ENCODE measurements around the gene IL4I1. TPM values are rescaled to one million over a fixed set of nuclear protein-coding genes. Genes with fewer than 3 reads are reported as not detected.

The IL4I1 gene
- polyA plus RNA-seq, 3 donors = 5.6 to 7.6 (median 7.0) TPM

GRCh38 chr19:49892716-49893115, 4.0 kb downstream of the IL4I1 start:
- Mint-ChIP-seq H3K27me3 (ENCODE audit: low read depth in 3 of 3) (peaks cover 22 to 48% (median 32%) of the 10 kb centered on the region in 3 donors), H3K27ac (peak overlapping the region in 4 of 7 donors; percentile 5 to 74 (median 32)), H3K4me1 (peaks cover 48% of the 10 kb centered on the region), H3K9me3 (peaks cover 0 to 7% (median 0%) of the 10 kb centered on the region in 7 donors), H3K4me3 (peak overlapping the region in 1 of 2 donors; percentile 43), H3K36me3 (peaks cover 16 to 26% of the 10 kb centered on the region in 2 donors)
- TF ChIP-seq CTCF (IDR thresholded peaks at IDR 0.05) = no peak
- H3K4me1 ChIP-seq (ENCODE audit: control insufficient read depth in 1 of 2, insufficient read depth in 2 of 2, low read length in 2 of 2) = peaks cover 41 to 44% of the 10 kb centered on the region in 2 donors
- H3K9me3 ChIP-seq (replicated peaks in 1 of 2; ENCODE audit: control insufficient read depth in 1 of 2, insufficient read depth in 1 of 2, low read length in 2 of 2) = no peaks in the 10 kb centered on the region
- intact Hi-C loops (cut with micrococcal nuclease) = no loop called here
- no peak overlapping the region for H2AFZ ChIP-seq (ENCODE audit: insufficient read depth, low read depth, low read length, poor library complexity, severe bottlenecking)
- no peak overlapping the region for H3K4me3 ChIP-seq (replicated peaks in 1 of 3; ENCODE audit: low read depth in 2 of 3, low read length in 3 of 3)
- H3K36me3 ChIP-seq (replicated peaks in 1 of 2; ENCODE audit: control insufficient read depth in 1 of 2, insufficient read depth in 2 of 2, low read length in 2 of 2) = no peaks in the 10 kb centered on the region
- no peak overlapping the region for H3K4me2 ChIP-seq (replicated peaks; ENCODE audit: extremely low read depth, low read length, poor library complexity, severe bottlenecking)
- no peak overlapping the region for H3K27ac ChIP-seq (ENCODE audit: low read depth in 1 of 2, low read length in 2 of 2)
- peaks cover 0 to 9% of the 10 kb centered on the region in 2 donors for H3K27me3 ChIP-seq (ENCODE audit: control insufficient read depth in 2 of 2, insufficient read depth in 2 of 2, low read length in 2 of 2)
- H4K20me1 ChIP-seq (ENCODE audit: insufficient read depth, low read length) = peaks cover 15% of the 10 kb centered on the region
- H3K79me2 ChIP-seq (ENCODE audit: insufficient read depth, low read length) = no peaks in the 10 kb centered on the region
- DNase-seq = no peak
- H3K9ac ChIP-seq (ENCODE audit: insufficient read depth, low read length, poor library complexity, severe bottlenecking) = no peak overlapping the region
- no CpG with 5 or more reads among the region's 1 CpG for WGBS (ENCODE audit: insufficient coverage)

- peaks cover 22 to 48% (median 30%) of the 10 kb centered on the region in 3 donors for H3K27me3 Mint-ChIP-seq (ENCODE audit: low read depth in 3 of 3)
- no peaks in the 10 kb centered on the region for H3K9me3 ChIP-seq (replicated peaks in 1 of 2; ENCODE audit: control insufficient read depth in 1 of 2, insufficient read depth in 1 of 2, low read length in 2 of 2)
- peaks cover 0 to 7% (median 0%) of the 10 kb centered on the region in 7 donors for H3K9me3 Mint-ChIP-seq
- peaks cover 29 to 31% of the 10 kb centered on the region in 2 donors for H3K4me1 ChIP-seq (ENCODE audit: control insufficient read depth in 1 of 2, insufficient read depth in 2 of 2, low read length in 2 of 2)
- peaks cover 0 to 9% of the 10 kb centered on the region in 2 donors for H3K27me3 ChIP-seq (ENCODE audit: control insufficient read depth in 2 of 2, insufficient read depth in 2 of 2, low read length in 2 of 2)
- H3K27ac ChIP-seq (ENCODE audit: low read depth in 1 of 2, low read length in 2 of 2) = no peak overlapping the region
- peaks cover 15% of the 10 kb centered on the region for H4K20me1 ChIP-seq (ENCODE audit: insufficient read depth, low read length)
- TF ChIP-seq CTCF (IDR thresholded peaks at IDR 0.05) = no peak
- H3K4me1 Mint-ChIP-seq = peaks cover 35% of the 10 kb centered on the region
- peak overlapping the region in 1 of 2 donors; percentile 43 for H3K4me3 Mint-ChIP-seq
- H3K79me2 ChIP-seq (ENCODE audit: insufficient read depth, low read length) = no peaks in the 10 kb centered on the region
- 95% methylated on average over 17 of the region's 17 CpGs for WGBS (ENCODE audit: insufficient coverage)
- peaks cover 19 to 28% of the 10 kb centered on the region in 2 donors for H3K36me3 Mint-ChIP-seq
- no peak overlapping the region for H2AFZ ChIP-seq (ENCODE audit: insufficient read depth, low read depth, low read length, poor library complexity, severe bottlenecking)
- H3K36me3 ChIP-seq (replicated peaks in 1 of 2; ENCODE audit: control insufficient read depth in 1 of 2, insufficient read depth in 2 of 2, low read length in 2 of 2) = no peaks in the 10 kb centered on the region
- DNase-seq = no peak
- H3K4me2 ChIP-seq (replicated peaks; ENCODE audit: extremely low read depth, low read length, poor library complexity, severe bottlenecking) = no peak overlapping the region
- H3K27ac Mint-ChIP-seq = peak overlapping the region in 1 of 7 donors; percentile 10
- H3K4me3 ChIP-seq (replicated peaks in 1 of 3; ENCODE audit: low read depth in 2 of 3, low read length in 3 of 3) = no peak overlapping the region
- H3K9ac ChIP-seq (ENCODE audit: insufficient read depth, low read length, poor library complexity, severe bottlenecking) = no peak overlapping the region
- intact Hi-C loops (cut with micrococcal nuclease) = no loop called here
Measured at GRCh38 chr19:49891393-49891792, 5.3 kb downstream of the IL4I1 start.
